K562 (cell line): ENCODE data around the gene ODAD3. TPM values are rescaled to one million over a fixed set of nuclear protein-coding genes. Genes with fewer than 3 reads are reported as not detected.
"Not testable (repeated sequence)": the region's sequence is repeated elsewhere in the genome, so short reads cannot be mapped to it uniquely, and the experiment has no call there.

Source experiments
- ATAC-seq: fragments of 200-7000 bp; cut with Tn5 transposase; 3 replicates; pipeline ENCODE4 v1.9.1; 2020; ENCODE audit warnings: moderate library complexity
- BruUV-seq: library from RNA; stranded (reverse); fragments of 400-500 nt; replicated peaks from 2 replicates; lab custom pipeline; 2021; lab: Mats Ljungman, UMichigan
- CTCF ChIA-PET: fragments of 300-600 bp; formaldehyde crosslinking; extraction: SDS; loops from one replicate; lab custom pipeline; 2021; ENCODE audit warnings: low intra/inter-chr PET ratio; lab: Yijun Ruan, JAX
- POLR2A ChIA-PET: fragments of 300-600, 350-650 bp; sonication (Branson Sonifier 250); formaldehyde crosslinking; extraction: SDS; loops from one replicate; lab custom pipeline; 2021; ENCODE audit warnings: antibody characterized with exemption, inconsistent platforms; lab: Yijun Ruan, JAX
- DNase-seq, 4 experiments: peaks; one replicate each; pipeline versions ENCODE4 v3.0.0 to v3.0.0-alpha.2; 2011 to 2018; ENCODE audit warnings: low spot score in 3 of 4, mixed read lengths in 3 of 4; ENCODE audit errors: extremely low read depth in 1 of 4
- FAIRE-seq: peaks from 2 replicates; lab custom pipeline; 2011; peaks lifted over from hg19 to GRCh38; lab: Jason Lieb, UNC
- H2AFZ ChIP-seq: 2 replicates; pipeline ENCODE4 v1.6.0; 2011; ENCODE audit warnings: low read depth, low read length, control low read depth, inconsistent platforms
- H3K27ac ChIP-seq: fragments of 200-600 bp; 3 replicates; pipeline ENCODE4 v1.8.0; 2011; ENCODE audit warnings: low read depth, mild to moderate bottlenecking, control low read depth, inconsistent platforms, low read length, moderate library complexity, mixed read lengths; ENCODE audit errors: extremely low read depth
- H3K27me3 ChIP-seq, 2 experiments: fragments of 300-600 bp in 1 of 2; 2 replicates in 1 of 2; 3 replicates in 1 of 2; pipeline versions ENCODE4 v1.6.0 to v1.8.0; 2011; ENCODE audit warnings: inconsistent platforms in 2 of 2, low read length in 2 of 2, mild to moderate bottlenecking in 1 of 2, mixed read lengths in 1 of 2, moderate library complexity in 1 of 2; ENCODE audit not compliant: control insufficient read depth in 2 of 2, insufficient read depth in 2 of 2
- H3K36me3 ChIP-seq: fragments of 300-600 bp; 3 replicates; pipeline ENCODE4 v1.8.0; 2011; ENCODE audit warnings: mild to moderate bottlenecking, low read length, inconsistent platforms; ENCODE audit not compliant: control insufficient read depth, insufficient read depth
- H3K4me1 ChIP-seq, 2 experiments: fragments of 200-600 bp in 1 of 2; replicated peaks in 1 of 2; 2 replicates in 1 of 2; 3 replicates in 1 of 2; pipeline versions ENCODE4 v1.5.1 to v1.8.0; 2011; ENCODE audit warnings: inconsistent platforms in 2 of 2, low read length in 2 of 2, mild to moderate bottlenecking in 1 of 2, mixed read lengths in 1 of 2, moderate library complexity in 1 of 2; ENCODE audit not compliant: control insufficient read depth in 2 of 2, insufficient read depth in 2 of 2
- H3K4me2 ChIP-seq: 2 replicates; pipeline ENCODE4 v1.6.1; 2011; ENCODE audit warnings: low read length, control low read depth, inconsistent platforms, mixed read lengths; ENCODE audit not compliant: insufficient read depth
- H3K4me3 ChIP-seq: fragments of 200-600 bp; sonication (generic), shearing (Covaris generic); 2 replicates; pipeline ENCODE4 v1.5.1; 2016; ENCODE audit warnings: control low read depth, inconsistent platforms
- H3K79me2 ChIP-seq: fragments of 200-600 bp; 3 replicates; pipeline ENCODE4 v1.8.0; 2011; ENCODE audit warnings: low read length, inconsistent platforms; ENCODE audit not compliant: control insufficient read depth, insufficient read depth
- H3K9ac ChIP-seq, 2 experiments: 2 replicates each; pipeline versions ENCODE4 v1.6.0 to v1.6.1; 2011; ENCODE audit warnings: low read depth in 2 of 2, low read length in 2 of 2, control low read depth in 1 of 2, inconsistent platforms in 1 of 2, mild to moderate bottlenecking in 1 of 2, mixed read lengths in 1 of 2; ENCODE audit not compliant: insufficient read depth in 1 of 2
- H3K9me1 ChIP-seq: one replicate; pipeline ENCODE4 v1.6.0; 2011; ENCODE audit warnings: inconsistent platforms, mild to moderate bottlenecking, low read length, moderate library complexity; ENCODE audit not compliant: control insufficient read depth, insufficient read depth
- H3K9me3 ChIP-seq: replicated peaks from 2 replicates; pipeline ENCODE4 v1.5.1; 2011; ENCODE audit warnings: low read depth, low read length, inconsistent platforms; ENCODE audit not compliant: control insufficient read depth, insufficient read depth
- H4K20me1 ChIP-seq: replicated peaks from 2 replicates; pipeline ENCODE4 v1.6.1; 2011; ENCODE audit warnings: low read length, inconsistent platforms, mixed read lengths; ENCODE audit not compliant: control insufficient read depth, insufficient read depth
- ARID1B ChIP-seq: fragments of 450-650 bp; IDR thresholded peaks from 2 replicates; pipeline ENCODE4 v1.6.1; 2016; ENCODE audit warnings: antibody characterized with exemption, mild to moderate bottlenecking, inconsistent platforms
- CBFA2T2 ChIP-seq: fragments of 450-650 bp; conservative IDR thresholded peaks from 2 replicates; pipeline ENCODE4 v1.6.1; 2017; ENCODE audit warnings: mild to moderate bottlenecking
- CBFA2T3 ChIP-seq: fragments of 450-650 bp; IDR thresholded peaks from 2 replicates; pipeline ENCODE4 v1.6.1; 2017
- KDM1A ChIP-seq, 2 experiments: fragments of 450-650 bp; IDR thresholded peaks; 2 replicates each; pipeline ENCODE4 v1.6.1; 2016; ENCODE audit warnings: mild to moderate bottlenecking in 2 of 2
- MNT ChIP-seq, 2 experiments: fragments of 450-650 bp; conservative IDR thresholded peaks; 2 replicates each; pipeline ENCODE4 v1.6.1; 2017; ENCODE audit warnings: mild to moderate bottlenecking in 2 of 2, moderate library complexity in 2 of 2
- PKNOX1 ChIP-seq: fragments of 450-650 bp; IDR thresholded peaks from 2 replicates; pipeline ENCODE4 v1.6.1; 2016
- PTBP1 ChIP-seq: fragments of 200-400 bp; formaldehyde crosslinking; IDR thresholded peaks from 2 replicates; pipeline ENCODE4 v1.6.1; 2017; ENCODE audit warnings: low read depth, low read length
- TAL1 ChIP-seq: fragments of 450-650 bp; IDR thresholded peaks from 2 replicates; pipeline ENCODE4 v1.6.1; 2016; ENCODE audit warnings: mild to moderate bottlenecking
- ZNF384 ChIP-seq: IDR thresholded peaks from 2 replicates; pipeline ENCODE4 v1.6.1; 2012; ENCODE audit warnings: low read depth, low read length, improper control_type of control experiment
- WGBS: fragments of 100-300 bp; shearing (Covaris generic); methylation state at CpG from one replicate; pipeline ENCODE4 v1.1.6; 2016; ENCODE audit warnings: low coverage, mixed read lengths; ENCODE audit not compliant: insufficient coverage; ENCODE audit errors: missing lambda C conversion rate; 5-methylcytosine and 5-hydroxymethylcytosine counted together
- in situ Hi-C: fragments of 300-500 bp; cut with MboI; formaldehyde crosslinking; loops from 4 replicates; pipeline ENCODE4 v1.15.0; 2018; ENCODE audit warnings: inconsistent platforms, mixed read lengths
- intact Hi-C: fragments of 100-400 bp; cut with micrococcal nuclease; formaldehyde crosslinking; loops from 2 replicates; pipeline ENCODE4 v1.14.2; 2022
- polyA plus RNA-seq, 8 experiments: library from polyadenylated mRNA; depleted of rRNA in 4 of 8; stranded (reverse) in 5 of 8; unstranded in 3 of 8; fragments of >200 nt; fragmentation: Nextera tagmentation in 2 of 8; fragmentation: Illumina TruSeq in 1 of 8; extraction: Ambion mirVana in 2 of 8; extraction: Trizol in 1 of 8; gene quantifications; 2 replicates each; pipeline versions ENCODE4 v1.2.1 to v1.2.3, GENCODE V29; 2011 to 2014; ENCODE audit warnings: inconsistent platforms in 1 of 8, missing spikeins in 1 of 8
- total RNA-seq, 7 experiments: library from RNA; depleted of rRNA in 6 of 7; stranded (reverse); fragments of >200 nt in 6 of 7; fragmentation: Illumina TruSeq in 2 of 7; extraction: Trizol in 2 of 7; gene quantifications; 2 replicates each; pipeline versions ENCODE4 v1.2.1 to v1.2.3, GENCODE V29; 2011 to 2021; ENCODE audit warnings: low replicate concordance in 1 of 7

ODAD3 gene
- total and polyA plus RNA-seq, 9 of the 15 experiments (the other 6 are each of a cell fraction or from before 2014, with no cell fraction given), result 0.07 to 0.72 (median 0.14) TPM; not detected in 2

GRCh38 chr19:11379857-11380350, 55.0 kb downstream of the ODAD3 start (continued):
- no peak for TF ChIP-seq PTBP1

- H3K9ac ChIP-seq, H3K27me3 ChIP-seq, H3K9me1 ChIP-seq, H3K27ac ChIP-seq, ATAC-seq, FAIRE-seq, H3K4me3 ChIP-seq, H3K9me3 ChIP-seq, intact Hi-C loops, H4K20me1 ChIP-seq, BruUV-seq: not testable (repeated sequence)
- CTCF ChIA-PET, result interaction anchor here (0.6 kb wide), 1 partner anchor 103 kb away, joined by 3 read pairs; no protein-coding TSS in a partner anchor
- H3K79me2 ChIP-seq, result peaks cover 25% of the 10 kb centered on the region; the same call in 2 of the 3 replicates
- H3K4me1 ChIP-seq, result peaks cover 17 to 60% of the 10 kb centered on the region in 2 experiments
- peaks cover 44% of the 10 kb centered on the region for H3K36me3 ChIP-seq
- DNase-seq, result peak in 1 of 4 experiments; percentile 36
- in situ Hi-C loops, result loop anchor here (5.0 kb wide), 1 partner anchor 82 kb away; the partner anchor contains the start of gene TSPAN16
- TF ChIP-seq PKNOX1 (0 out of 2 replicates have a peak, but pooled peaks have one; percentile 29), CBFA2T2 (peak; percentile 15; the same call in 1 of the 2 replicates), CBFA2T3 (peak; percentile 58; the same call in 1 of the 2 replicates), ZNF384 (peak; percentile 46; the same call in 1 of the 2 replicates), MNT (conservative IDR thresholded peaks at IDR 0.05) (0 out of 4 replicates have a peak, but pooled peaks of 1 of the 2 experiments have one; percentile 18), KDM1A (IDR thresholded peaks at IDR 0.05) (peak; percentile 46 to 58), TAL1 (peak; percentile 27; the same call in 1 of the 2 replicates), ARID1B (0 out of 2 replicates have a peak, but pooled peaks have one; percentile 22)
- TF ChIP-seq, all 486 proteins: peak for 8; not testable (repeated sequence) for 478
- WGBS, result 36% methylated on average over 10 of the region's 14 CpGs
- POLR2A ChIA-PET, H2AFZ ChIP-seq, H3K4me2 ChIP-seq: not testable (repeated sequence)
These were observed 55.6 kb downstream of the ODAD3 start for GRCh38 chr19:11379269-11379845.
